SU-DHL-6 (cell line): ENCODE results near the gene PSMD14.

ENCODE experiments used
- EZH2phosphoT487 ChIP-seq: fragments of 200-600 bp; sonication (generic), shearing (Covaris generic); conservative IDR thresholded peaks from 2 replicates; pipeline ENCODE4 v1.6.1; 2018; ENCODE audit warnings: mild to moderate bottlenecking, antibody characterized with exemption, low read length, moderate library complexity, mixed read lengths
- TF ChIP-seq, protein P1 (sequence below): fragments of 200-600 bp; sonication (generic); IDR thresholded peaks from one replicate; pipeline ENCODE4 v1.5.1; 2017; ENCODE audit warnings: antibody characterized with exemption, mild to moderate bottlenecking, low read length, moderate library complexity; ENCODE audit not compliant: insufficient read depth, poor library complexity, severe bottlenecking

DNA sequence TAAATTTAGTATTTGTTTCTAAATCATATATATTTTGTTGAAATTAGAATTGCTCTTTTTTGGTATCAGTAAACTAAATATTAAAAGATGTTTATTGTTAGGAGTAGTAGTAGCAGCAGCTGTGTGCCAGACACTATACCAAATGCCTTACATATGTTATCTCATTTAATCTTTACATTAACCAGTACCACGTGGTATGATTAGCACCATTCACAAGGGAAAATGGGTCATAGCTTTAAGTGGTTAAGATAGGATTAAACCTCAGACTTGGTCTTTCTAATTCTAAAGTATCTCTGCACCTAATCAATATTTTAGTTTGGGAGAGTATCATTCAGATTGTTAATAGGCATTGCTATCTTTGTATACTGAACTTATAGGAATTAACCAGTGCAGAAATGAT is 29.0 kb downstream of the PSMD14 start:
- TF ChIP-seq, protein P1, sequence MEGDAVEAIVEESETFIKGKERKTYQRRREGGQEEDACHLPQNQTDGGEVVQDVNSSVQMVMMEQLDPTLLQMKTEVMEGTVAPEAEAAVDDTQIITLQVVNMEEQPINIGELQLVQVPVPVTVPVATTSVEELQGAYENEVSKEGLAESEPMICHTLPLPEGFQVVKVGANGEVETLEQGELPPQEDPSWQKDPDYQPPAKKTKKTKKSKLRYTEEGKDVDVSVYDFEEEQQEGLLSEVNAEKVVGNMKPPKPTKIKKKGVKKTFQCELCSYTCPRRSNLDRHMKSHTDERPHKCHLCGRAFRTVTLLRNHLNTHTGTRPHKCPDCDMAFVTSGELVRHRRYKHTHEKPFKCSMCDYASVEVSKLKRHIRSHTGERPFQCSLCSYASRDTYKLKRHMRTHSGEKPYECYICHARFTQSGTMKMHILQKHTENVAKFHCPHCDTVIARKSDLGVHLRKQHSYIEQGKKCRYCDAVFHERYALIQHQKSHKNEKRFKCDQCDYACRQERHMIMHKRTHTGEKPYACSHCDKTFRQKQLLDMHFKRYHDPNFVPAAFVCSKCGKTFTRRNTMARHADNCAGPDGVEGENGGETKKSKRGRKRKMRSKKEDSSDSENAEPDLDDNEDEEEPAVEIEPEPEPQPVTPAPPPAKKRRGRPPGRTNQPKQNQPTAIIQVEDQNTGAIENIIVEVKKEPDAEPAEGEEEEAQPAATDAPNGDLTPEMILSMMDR = no peak
- TF ChIP-seq EZH2phosphoT487 = no peak
